ENCODE results near the gene CCDC188. TPM values are rescaled to one million over a fixed set of nuclear protein-coding genes. Genes with fewer than 3 reads are reported as not detected.

The CCDC188 gene
- total and polyA plus RNA-seq, 2 of the 13 experiments (the other 11 are each of a cell fraction or from before 2014, with no cell fraction given): not detected

GRCh38 chr22:20128902-20129746 lies 21.7 kb downstream of the CCDC188 start (continued):
- TF ChIP-seq ZNF430 (CRISPR knock-in tag; IDR thresholded peaks at IDR 0.05) (no peak), MNT (IDR thresholded peaks at IDR 0.05) (no peak), KAT7 (CRISPR knock-in tag; IDR thresholded peaks at IDR 0.05; ENCODE audit: borderline replicate concordance) (no peak), MED1 (CRISPR knock-in tag; IDR thresholded peaks at IDR 0.05) (no peak), ZNF83 (CRISPR knock-in tag; IDR thresholded peaks at IDR 0.05; ENCODE audit: borderline replicate concordance) (no peak), U2AF2 (IDR thresholded peaks at IDR 0.05; ENCODE audit: low read depth, low read length) (no peak), HNF1A (IDR thresholded peaks at IDR 0.05; ENCODE audit: low read depth) (no peak), HNF1A (CRISPR knock-in tag; IDR thresholded peaks at IDR 0.05; ENCODE audit: borderline replicate concordance) (no peak), HNF4A (CRISPR knock-in tag; IDR thresholded peaks at IDR 0.05) (peak; percentile 86), POLR2AphosphoS2 (IDR thresholded peaks at IDR 0.05; ENCODE audit: low read depth, low read length) (no peak), ARHGAP35 (CRISPR knock-in tag; IDR thresholded peaks at IDR 0.05; ENCODE audit: borderline replicate concordance) (no peak), E2F1 (CRISPR knock-in tag; IDR thresholded peaks at IDR 0.05) (no peak), ZNF251 (CRISPR knock-in tag; IDR thresholded peaks at IDR 0.05) (no peak), RAD21 (CRISPR knock-in tag; IDR thresholded peaks at IDR 0.05) (peak; percentile 65), ZNF770 (CRISPR knock-in tag; IDR thresholded peaks at IDR 0.05) (no peak), ZHX1 (CRISPR knock-in tag; IDR thresholded peaks at IDR 0.05; ENCODE audit: low read depth) (0 out of 2 replicates have a peak, but pooled peaks have one; percentile 25), ZNF350 (CRISPR knock-in tag; IDR thresholded peaks at IDR 0.05; ENCODE audit: borderline replicate concordance, low read depth) (peak; percentile 20; the same call in 1 of the 2 replicates)
